Effector memory CD8-positive, alpha-beta T cell (primary cell): ENCODE data around the gene PCIF1.

Experiments used
- ATAC-seq: fragments of 150-1000 bp; cut with Tn5 transposase; replicated peaks from 2 replicates; pipeline ENCODE4 v1.10.0; 2021; ENCODE audit warnings: mild to moderate bottlenecking, moderate library complexity
- DNase-seq, 3 experiments: peaks; one replicate each; pipeline ENCODE4 v3.0.0; 2021
- H3K27ac Mint-ChIP-seq, 2 donors: one replicate each; pipeline ENCODE4 v1.8.0; 2022; ENCODE audit warnings: mild to moderate bottlenecking in 2 of 2, mixed read lengths in 2 of 2, moderate library complexity in 2 of 2
- H3K27me3 Mint-ChIP-seq, 2 donors: one replicate each; pipeline ENCODE4 v1.8.0; 2022; ENCODE audit warnings: mixed read lengths in 2 of 2
- H3K36me3 Mint-ChIP-seq: one replicate; pipeline ENCODE4 v1.8.0; 2022; ENCODE audit warnings: mild to moderate bottlenecking, moderate library complexity, mixed read lengths; ENCODE audit not compliant: insufficient read depth
- H3K4me1 Mint-ChIP-seq, 2 donors: one replicate each; pipeline ENCODE4 v1.8.0; 2022; ENCODE audit warnings: low read depth in 2 of 2, mixed read lengths in 2 of 2
- H3K4me3 Mint-ChIP-seq, 2 donors: one replicate each; pipeline ENCODE4 v1.8.0; 2022; ENCODE audit warnings: mild to moderate bottlenecking in 2 of 2, mixed read lengths in 2 of 2, moderate library complexity in 2 of 2
- H3K9me3 Mint-ChIP-seq, 2 donors: one replicate each; pipeline ENCODE4 v1.8.0; 2022; ENCODE audit warnings: mixed read lengths in 2 of 2

PCIF1 gene

GRCh38 chr20:45940053-45940452 is 5.6 kb downstream of the PCIF1 start:
- Mint-ChIP-seq H3K4me3 (no peak overlapping the region), H3K9me3 (no peaks in the 10 kb centered on the region), H3K36me3 (peaks cover 79% of the 10 kb centered on the region), H3K27me3 (no peaks in the 10 kb centered on the region), H3K4me1 (peaks cover 26 to 27% of the 10 kb centered on the region in 2 donors), H3K27ac (peak overlapping the region; percentile 28 to 63)
- DNase-seq (no peak), ATAC-seq (no peak)

- Mint-ChIP-seq H3K27me3 (no peaks in the 10 kb centered on the region), H3K4me3 (no peak overlapping the region), H3K9me3 (no peaks in the 10 kb centered on the region), H3K4me1 (peaks cover 27% of the 10 kb centered on the region in 2 donors), H3K27ac (no peak overlapping the region), H3K36me3 (peaks cover 75% of the 10 kb centered on the region)
- DNase-seq (no peak), ATAC-seq (no peak)
Observed at GRCh38 chr20:45940469-45940868, 6.0 kb downstream of the PCIF1 start.

- peaks cover 70% of the 10 kb centered on the region for H3K36me3 Mint-ChIP-seq
- ATAC-seq: no peak
- peak overlapping the region; percentile 63 to 74 for H3K27ac Mint-ChIP-seq
- peaks cover 22 to 37% of the 10 kb centered on the region in 2 donors for H3K4me1 Mint-ChIP-seq
- DNase-seq: no peak
- no peaks in the 10 kb centered on the region for H3K9me3 Mint-ChIP-seq
- H3K4me3 Mint-ChIP-seq: no peak overlapping the region
- H3K27me3 Mint-ChIP-seq: no peaks in the 10 kb centered on the region
Observed at GRCh38 chr20:45943613-45944012, 9.1 kb downstream of the PCIF1 start.

DNA sequence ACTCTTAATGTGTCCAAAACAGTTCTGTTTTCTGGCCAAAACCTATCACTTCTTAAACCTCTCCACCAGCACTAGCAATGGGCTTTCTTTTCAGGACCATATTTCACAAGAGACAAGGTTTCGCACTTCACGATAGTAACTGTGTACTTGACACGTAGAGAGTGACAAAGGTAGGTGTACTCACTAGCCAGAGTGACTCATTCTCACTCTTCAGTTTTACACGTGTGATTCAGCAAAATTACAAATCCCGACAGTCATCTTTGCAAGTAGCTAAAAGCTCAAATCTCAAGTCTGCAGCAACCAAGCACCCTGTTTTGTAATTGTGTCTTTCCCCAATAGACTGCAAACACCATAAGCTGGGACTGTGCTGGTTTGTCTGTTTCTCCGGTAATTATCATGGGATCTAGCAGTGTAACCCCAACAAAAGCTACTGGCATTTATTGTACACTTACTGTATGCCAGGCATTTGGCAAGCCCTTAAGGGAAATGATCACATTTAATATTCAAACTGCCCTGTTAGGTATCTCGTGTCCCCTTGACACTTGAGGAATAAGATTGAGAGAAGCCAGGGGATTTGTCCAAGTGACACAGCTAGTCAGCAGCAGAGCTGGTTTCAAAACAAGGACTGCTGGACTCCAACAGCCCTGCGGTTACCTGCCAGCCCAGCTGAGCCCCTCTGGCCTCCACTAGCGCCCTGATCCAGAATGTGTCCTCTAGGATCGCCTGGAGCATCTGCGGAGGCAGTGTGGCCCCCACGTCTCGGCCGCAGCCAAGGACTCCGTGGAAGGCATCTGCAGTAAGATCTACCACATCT is 9.9 kb downstream of the PCIF1 start:
- Mint-ChIP-seq H3K4me1 (peaks cover 21 to 34% of the 10 kb centered on the region in 2 donors), H3K27ac (peak overlapping the region; percentile 74 to 75), H3K36me3 (peaks cover 65% of the 10 kb centered on the region), H3K9me3 (no peaks in the 10 kb centered on the region), H3K27me3 (no peaks in the 10 kb centered on the region), H3K4me3 (peak overlapping the region in 1 of 2 donors; percentile 47)
- DNase-seq (no peak), ATAC-seq (no peak)

DNA sequence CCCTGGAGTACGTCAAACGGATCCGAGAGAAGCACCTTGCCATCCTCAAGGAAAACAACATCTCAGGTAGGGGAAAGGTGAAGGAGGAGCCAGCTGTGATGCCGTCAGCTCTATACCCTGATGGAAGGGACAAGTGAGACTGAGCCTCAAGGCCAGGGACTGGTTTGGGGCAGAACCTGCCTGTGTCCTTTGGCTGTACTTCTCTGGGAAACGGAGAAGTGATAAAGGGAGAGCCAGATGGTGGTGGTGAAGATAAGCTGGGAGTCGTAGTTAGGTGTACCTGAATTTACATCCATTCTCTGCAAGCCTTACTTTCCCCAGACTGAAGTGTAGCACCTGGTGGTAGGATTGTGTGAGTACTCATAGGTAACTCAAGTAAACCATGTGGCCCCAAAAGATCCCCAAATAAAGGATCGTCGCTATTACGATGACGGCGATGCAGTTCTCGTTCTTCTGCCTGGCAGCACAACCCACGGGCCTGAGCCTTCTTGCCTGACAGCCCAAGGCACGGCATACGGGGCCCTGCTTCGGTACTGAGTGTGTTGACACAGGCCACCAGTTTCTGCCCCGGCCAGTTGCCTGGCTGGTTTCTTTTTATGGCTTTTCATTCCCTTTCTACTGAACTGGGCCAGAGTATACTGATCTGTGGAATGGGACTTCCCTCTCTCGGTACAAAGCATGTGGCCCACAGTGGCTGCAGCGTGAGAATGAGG is 10.6 kb downstream of the PCIF1 start:
- peak overlapping the region; percentile 25 to 75 for H3K27ac Mint-ChIP-seq
- DNase-seq (no peak), ATAC-seq (no peak)
- no peaks in the 10 kb centered on the region for H3K27me3 Mint-ChIP-seq
- H3K36me3 Mint-ChIP-seq: peaks cover 62% of the 10 kb centered on the region
- H3K4me3 Mint-ChIP-seq: no peak overlapping the region
- no peaks in the 10 kb centered on the region for H3K9me3 Mint-ChIP-seq
- H3K4me1 Mint-ChIP-seq: peaks cover 21 to 35% of the 10 kb centered on the region in 2 donors

GRCh38 chr20:45945678-45946148 is 11.2 kb downstream of the PCIF1 start:
- peaks cover 64% of the 10 kb centered on the region for H3K36me3 Mint-ChIP-seq
- no peaks in the 10 kb centered on the region for H3K9me3 Mint-ChIP-seq
- DNase-seq: no peak
- peak overlapping the region; percentile 92 for H3K27ac Mint-ChIP-seq
- peak overlapping the region; percentile 48 to 61 for H3K4me3 Mint-ChIP-seq
- H3K4me1 Mint-ChIP-seq: peaks cover 21 to 35% of the 10 kb centered on the region in 2 donors
- ATAC-seq: no peak
- H3K27me3 Mint-ChIP-seq: no peaks in the 10 kb centered on the region

DNA sequence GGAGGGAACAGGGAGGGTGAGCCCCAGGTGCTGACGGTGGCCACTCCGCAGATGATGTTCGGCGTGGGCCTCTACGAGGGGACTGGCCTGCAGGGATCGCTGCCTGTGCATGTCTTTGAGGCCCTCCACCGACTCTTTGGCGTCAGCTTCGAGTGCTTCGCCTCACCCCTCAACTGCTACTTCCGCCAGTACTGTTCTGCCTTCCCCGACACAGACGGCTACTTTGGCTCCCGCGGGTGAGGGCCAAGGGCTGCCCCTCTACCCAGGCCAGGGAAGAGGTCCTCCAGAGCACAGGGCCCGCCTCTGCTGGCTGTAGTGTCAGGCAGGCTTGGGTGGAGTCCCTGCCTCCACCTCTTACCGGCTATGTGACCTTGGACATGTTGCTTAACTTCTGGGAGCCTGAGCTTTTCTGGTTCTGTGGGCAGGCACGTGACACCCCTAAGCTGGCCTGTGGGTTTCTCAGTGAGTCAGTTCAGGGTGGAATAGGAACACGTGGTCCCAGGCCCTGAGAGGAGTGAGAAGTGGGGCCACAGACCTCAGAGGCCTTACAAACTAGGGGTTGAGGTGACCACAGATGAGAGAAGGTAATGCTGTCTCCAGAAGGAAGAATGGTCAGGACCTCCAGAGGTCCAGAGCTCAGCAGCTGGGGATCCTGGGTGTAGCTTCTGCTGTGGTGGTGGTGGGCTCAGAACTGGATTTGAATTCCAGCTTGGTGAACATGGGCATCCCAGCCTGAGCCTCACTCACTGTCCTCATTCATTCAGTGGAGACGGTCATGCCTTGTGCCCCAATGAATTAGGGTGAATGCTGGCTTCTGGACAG is 11.9 kb downstream of the PCIF1 start:
- ATAC-seq (peak; percentile 89), DNase-seq (peak; percentile 26 to 45 (median 44))
- peaks cover 68% of the 10 kb centered on the region for H3K36me3 Mint-ChIP-seq
- no peaks in the 10 kb centered on the region for H3K27me3 Mint-ChIP-seq
- H3K27ac Mint-ChIP-seq: peak overlapping the region; percentile 92
- H3K4me1 Mint-ChIP-seq: peaks cover 21 to 35% of the 10 kb centered on the region in 2 donors
- no peaks in the 10 kb centered on the region for H3K9me3 Mint-ChIP-seq
- H3K4me3 Mint-ChIP-seq: peak overlapping the region; percentile 48 to 61

GRCh38 chr20:45947110-45947866 is 12.8 kb downstream of the PCIF1 start:
- peaks cover 21 to 41% of the 10 kb centered on the region in 2 donors for H3K4me1 Mint-ChIP-seq
- no peak for DNase-seq
- H3K36me3 Mint-ChIP-seq: peaks cover 68% of the 10 kb centered on the region

DNA sequence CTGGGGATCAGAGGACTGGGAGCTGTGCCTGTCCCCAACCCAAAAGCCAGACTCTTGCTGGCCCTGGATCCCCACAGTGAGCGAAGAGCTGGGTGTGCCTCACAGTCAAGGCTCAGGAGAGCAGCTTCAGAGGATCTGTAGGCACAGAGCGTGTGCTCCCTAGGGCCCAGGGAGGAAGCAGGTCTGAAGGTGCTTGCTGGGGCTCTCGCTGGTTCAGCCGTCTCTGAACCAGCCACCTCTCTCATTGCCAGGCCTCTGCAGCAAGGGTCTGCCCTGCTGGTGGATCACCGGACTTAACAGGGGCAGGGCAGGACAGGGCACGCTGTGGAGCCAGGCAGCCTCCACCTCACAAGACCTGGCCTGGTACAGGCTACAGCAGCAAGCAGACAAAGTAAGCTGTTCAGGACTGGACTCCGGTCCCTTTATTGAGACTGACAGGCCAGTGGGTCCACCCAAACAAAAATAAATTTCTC is 13.8 kb downstream of the PCIF1 start:
- Mint-ChIP-seq H3K27me3 (no peaks in the 10 kb centered on the region), H3K27ac (peak overlapping the region; percentile 56 to 92), H3K4me1 (peaks cover 21 to 41% of the 10 kb centered on the region in 2 donors), H3K36me3 (peaks cover 64% of the 10 kb centered on the region), H3K9me3 (no peaks in the 10 kb centered on the region), H3K4me3 (no peak overlapping the region)
- DNase-seq: no peak
- no peak for ATAC-seq

More at GRCh38 chr20:45947110-45947866, 12.8 kb downstream of the PCIF1 start:
- ATAC-seq: no peak
- H3K9me3 Mint-ChIP-seq: no peaks in the 10 kb centered on the region
- H3K27me3 Mint-ChIP-seq: no peaks in the 10 kb centered on the region
- peak overlapping the region in 1 of 2 donors; percentile 92 for H3K27ac Mint-ChIP-seq
- peak overlapping the region in 1 of 2 donors; percentile 25 for H3K4me3 Mint-ChIP-seq

GRCh38 chr20:45948742-45949541 is 14.5 kb downstream of the PCIF1 start:
- Mint-ChIP-seq H3K4me1 (peaks cover 20 to 38% of the 10 kb centered on the region in 2 donors), H3K9me3 (no peaks in the 10 kb centered on the region), H3K27me3 (no peaks in the 10 kb centered on the region), H3K27ac (peak overlapping the region; percentile 56 to 92), H3K36me3 (peaks cover 62% of the 10 kb centered on the region), H3K4me3 (no peak overlapping the region)
- ATAC-seq (no peak), DNase-seq (no peak)

- Mint-ChIP-seq H3K4me1 (peaks cover 14 to 32% of the 10 kb centered on the region in 2 donors), H3K27me3 (no peaks in the 10 kb centered on the region), H3K27ac (peak overlapping the region; percentile 56 to 86), H3K4me3 (no peak overlapping the region), H3K36me3 (peaks cover 62% of the 10 kb centered on the region), H3K9me3 (no peaks in the 10 kb centered on the region)
- DNase-seq (no peak), ATAC-seq (no peak)
Observed at GRCh38 chr20:45949542-45950329, 15.3 kb downstream of the PCIF1 start.
